Hematopoietic multipotent progenitor cell treated with erythropoietin and hydrocortisone succinate and interleukin-3 and kit ligand, for 6 days (in vitro differentiated cells): ENCODE data around the gene CD6.
"Not testable (repeated sequence)": the region's sequence is repeated elsewhere in the genome, so short reads cannot be mapped to it uniquely, and the experiment has no call there.

Source experiments
- DNase-seq: peaks from one replicate; pipeline ENCODE4 v3.0.0-alpha.2; 2015

Gene CD6

DNA sequence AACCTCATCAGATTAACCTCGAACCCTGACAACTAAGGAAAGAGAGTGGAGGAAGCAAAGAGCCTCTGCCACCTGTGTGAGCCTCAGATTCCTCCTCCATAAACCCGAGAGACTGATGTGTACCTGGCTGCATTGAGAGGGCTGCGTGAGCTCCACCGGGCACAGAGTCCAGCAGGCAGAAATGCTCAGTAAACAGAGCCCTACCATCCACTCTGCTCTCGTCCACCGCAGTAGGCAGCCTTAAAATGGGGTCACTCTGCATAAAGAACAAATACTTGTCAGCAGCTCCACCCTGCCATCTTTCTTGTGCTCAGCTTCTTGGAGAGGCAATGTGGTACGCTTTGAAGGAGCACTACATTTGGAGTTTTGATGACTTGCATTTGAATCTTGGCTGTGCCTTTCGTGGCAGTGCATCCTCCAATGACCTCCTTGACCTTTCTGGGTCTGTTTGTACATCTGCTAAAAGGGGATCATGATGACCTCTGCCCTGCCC, 87.8 kb downstream of the CD6 start:
- no peak for DNase-seq

DNA sequence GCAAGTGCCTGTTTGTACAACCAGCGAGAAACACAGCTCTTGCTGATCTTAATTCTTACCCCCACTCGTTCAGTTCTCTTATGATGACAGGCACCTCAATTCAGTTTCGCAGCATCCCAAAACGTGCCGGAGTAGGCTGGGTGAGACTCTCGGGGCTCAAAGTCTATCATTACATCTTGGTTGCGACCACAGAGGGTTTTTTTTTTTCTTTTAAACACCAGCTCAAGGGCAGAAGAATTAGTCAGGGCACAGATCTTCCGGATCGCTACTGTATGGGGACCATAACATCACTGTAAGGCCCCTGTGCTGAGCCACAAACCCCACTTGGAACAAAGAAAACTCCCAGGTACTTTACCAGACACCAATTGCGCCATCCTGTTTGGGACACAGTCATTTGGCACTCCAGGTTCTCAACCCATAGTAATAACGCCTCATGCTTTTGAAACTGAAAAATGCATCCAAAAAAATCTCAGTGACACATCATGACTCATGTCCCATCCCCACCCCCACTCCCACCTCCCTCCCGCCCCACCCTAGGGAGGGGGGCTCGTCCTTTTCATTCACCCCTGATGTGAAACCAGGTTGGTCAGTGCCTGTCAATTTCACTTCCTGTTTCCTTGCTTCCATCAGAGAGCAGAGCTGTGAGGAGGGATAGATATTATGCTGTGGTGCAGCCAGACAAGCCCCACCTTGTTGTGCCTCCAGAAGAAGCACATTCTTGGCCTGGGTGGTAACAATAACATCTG, 89.8 kb downstream of the CD6 start:
- no peak for DNase-seq

DNA sequence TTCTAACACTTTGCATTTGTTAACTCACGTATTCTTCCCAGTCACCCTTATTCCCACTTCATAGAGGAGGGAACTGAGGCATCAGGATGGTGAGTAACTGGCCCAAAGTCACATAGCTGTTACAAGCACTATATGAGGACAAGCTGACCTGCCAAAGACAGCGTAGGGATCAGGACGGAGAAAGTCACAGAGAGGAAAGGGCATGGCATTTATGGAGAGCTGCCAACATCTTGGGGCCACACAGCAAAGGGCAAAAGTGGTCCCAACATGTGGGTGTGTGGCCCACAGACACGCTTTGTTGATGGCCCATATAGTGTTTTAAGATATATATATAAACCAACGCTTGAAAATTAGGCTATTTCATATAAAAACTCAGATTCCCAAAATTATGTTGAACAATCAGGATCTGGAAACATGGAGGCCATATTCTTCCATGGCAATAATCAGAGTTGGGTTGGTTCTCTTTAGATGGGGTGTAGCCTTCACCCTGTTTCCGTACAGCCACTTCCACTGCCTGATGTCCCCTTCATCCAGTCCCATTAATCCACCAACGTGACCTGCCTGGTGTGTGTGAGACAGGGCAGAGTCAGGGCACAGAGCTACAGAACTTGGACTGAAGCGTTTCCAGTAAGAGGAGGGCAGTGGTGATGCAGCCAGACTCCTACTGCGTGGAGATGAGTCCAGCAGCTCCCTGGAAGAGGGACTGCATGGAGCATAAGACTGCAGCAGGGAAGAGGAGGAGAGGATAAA, 90.9 kb downstream of the CD6 start:
- DNase-seq, result no peak

DNA sequence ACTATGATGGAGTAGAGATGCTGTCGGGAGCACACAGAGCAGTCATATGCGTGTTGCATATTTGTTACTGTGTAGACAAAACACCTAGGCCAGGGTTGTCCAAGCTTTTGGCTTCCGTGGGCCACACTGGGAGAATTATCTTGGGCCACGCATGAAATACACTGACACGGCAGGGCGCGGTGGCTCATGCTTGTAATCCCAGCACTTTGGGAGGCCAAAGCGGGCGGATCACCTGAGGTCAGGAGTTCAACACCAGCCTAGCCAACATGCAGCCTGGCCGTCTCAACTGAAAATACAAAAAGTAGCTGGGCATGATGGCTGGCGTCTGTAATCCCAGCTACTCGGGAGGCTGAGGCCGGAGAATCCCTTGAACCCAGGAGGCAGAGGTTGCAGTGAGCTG, 93.8 kb downstream of the CD6 start:
- DNase-seq, result not testable (repeated sequence)

DNA sequence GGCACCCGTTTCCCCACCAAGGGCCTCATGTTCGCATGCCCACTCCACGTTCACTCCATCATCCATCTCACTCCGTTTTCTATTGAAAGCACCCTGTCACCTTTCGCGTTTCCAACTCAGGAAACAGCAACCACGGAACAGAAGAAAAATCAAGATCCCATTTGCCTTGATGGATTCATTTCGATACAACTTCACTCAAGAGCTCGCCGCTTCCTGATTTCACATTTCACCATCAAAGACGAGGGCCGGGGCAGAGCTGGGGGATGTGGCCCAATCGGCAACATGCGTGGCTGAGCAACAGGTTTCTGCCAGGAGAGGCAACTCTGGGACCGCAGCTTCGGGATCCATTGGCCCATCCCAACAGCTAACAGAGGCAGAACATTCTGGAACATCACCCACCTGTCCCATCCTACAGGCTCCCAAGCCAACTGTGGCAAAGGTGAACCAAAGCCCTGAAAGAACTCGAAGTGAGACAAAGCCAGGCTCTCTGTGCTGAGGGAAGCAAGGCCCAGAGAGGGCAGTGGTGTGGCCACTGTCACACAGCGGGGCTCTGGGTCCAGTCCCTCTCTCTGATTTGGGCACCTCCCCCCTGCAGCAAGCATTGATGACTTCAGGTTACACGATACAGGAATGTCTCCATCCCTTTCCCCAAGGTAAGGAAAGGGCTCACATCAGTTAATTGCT, 94.6 kb downstream of the CD6 start:
- no peak for DNase-seq

DNA sequence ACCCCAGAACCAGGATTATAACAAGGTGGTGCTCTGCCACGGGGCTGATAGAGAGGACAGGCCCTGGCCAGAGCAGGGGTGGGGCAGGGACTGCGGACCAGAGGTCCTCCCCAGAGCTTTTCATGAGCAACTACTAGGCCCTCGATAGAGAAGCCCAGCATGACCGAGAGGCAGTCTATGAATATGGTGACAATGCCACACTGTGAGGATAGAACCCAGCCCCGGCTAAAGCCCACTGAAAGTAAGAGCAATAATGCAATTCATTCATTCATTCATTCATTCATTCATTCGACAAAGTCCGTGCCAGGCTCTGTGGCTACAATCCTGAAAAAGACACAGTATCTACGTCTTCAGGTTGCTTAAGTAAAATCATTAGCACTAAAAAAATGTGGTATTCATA, 95.2 kb downstream of the CD6 start:
- no peak for DNase-seq

DNA sequence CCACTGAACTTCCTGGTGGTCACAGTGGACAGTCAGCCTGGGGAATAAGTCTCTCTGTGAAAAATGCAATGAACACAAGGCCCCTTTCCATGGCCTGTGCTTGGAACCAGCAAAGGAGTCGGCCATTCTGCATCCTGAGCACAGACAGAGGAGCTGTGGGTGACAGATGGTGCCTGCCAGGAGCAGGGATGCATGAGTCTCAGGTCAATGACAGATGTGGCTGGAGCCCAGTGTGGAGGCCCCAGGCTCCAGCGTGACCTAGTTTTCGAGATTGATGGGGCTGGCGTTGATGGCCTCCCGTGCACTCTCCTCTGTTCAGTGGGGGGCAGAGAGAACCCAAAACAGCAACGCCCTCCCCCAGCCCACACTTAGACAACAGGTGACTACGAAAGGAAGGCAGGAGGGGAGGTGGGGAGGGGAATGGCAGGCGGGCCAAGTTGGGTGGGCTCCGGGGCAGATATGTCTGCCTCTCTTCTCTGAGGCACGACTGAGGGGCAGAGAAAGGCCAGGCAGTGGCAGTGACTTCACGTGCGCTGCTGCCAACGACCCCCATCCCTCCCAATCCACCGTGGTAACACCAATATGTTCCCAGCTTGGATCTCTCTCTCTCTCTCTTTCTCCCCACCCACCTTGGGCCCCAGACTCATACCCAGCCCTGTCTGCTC, 96.4 kb downstream of the CD6 start:
- DNase-seq, result no peak

DNA sequence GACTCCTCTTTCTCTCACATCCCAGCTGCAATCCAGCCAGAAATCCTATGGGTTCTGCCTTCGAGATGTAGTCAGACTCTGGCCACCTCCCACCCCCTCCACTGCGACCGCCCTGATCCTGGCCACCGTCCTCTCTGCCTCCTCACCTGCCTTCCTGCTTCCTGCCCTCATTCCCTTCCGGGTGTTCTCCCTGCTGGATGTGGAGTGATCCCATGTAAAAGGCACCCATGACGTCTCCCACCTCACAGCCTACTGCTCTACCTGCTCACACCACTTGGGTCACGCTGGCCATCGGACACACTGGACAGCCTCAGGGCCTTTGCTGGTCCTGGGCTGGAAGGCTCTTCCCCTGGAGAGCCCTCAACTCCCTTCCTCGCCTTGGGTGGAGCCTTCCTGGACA, 97.1 kb downstream of the CD6 start:
- DNase-seq, result no peak

DNA sequence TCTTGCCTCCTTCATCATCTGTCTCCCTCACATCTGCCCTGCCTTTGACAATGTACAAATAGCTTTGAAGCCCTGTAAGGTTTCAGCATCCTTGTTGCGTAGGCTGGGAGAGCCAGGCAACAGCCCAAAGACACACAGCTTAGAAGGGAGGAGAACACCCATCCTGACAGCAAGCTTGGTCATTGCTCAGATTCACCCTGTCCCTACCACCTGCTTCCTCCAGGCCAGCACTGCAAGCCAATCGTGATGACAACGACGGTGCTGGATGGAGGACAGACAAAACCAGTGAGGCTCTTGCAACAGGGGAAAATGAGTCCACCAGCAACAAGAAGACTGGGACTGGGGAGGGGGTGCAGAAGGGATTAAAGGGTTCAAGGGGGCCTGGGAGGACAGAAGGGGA, 97.9 kb downstream of the CD6 start:
- no peak for DNase-seq
